MCF 10A (cell line): Measurements from ENCODE around the gene DUS2. TPM values are rescaled to one million over a fixed set of nuclear protein-coding genes. Genes with fewer than 3 reads are reported as not detected.
"Not testable (repeated sequence)": the region's sequence is repeated elsewhere in the genome, so short reads cannot be mapped to it uniquely, and the experiment has no call there.

ENCODE experiments used
- BruUV-seq: library from RNA; stranded (reverse); fragments of 400-500 nt; replicated peaks from 2 replicates; lab custom pipeline; 2021; lab: Mats Ljungman, UMichigan
- CTCF ChIA-PET: fragments of 300-600 bp; sonication (Branson Sonifier 250); formaldehyde crosslinking; extraction: SDS; loops from one replicate; lab custom pipeline; 2021; ENCODE audit warnings: antibody characterized with exemption, inconsistent platforms; lab: Yijun Ruan, JAX
- POLR2A ChIA-PET: fragments of 300-600, 350-650 bp; sonication (Branson Sonifier 250); formaldehyde crosslinking; extraction: SDS; loops from one replicate; lab custom pipeline; 2020; ENCODE audit warnings: antibody characterized with exemption, inconsistent platforms; lab: Yijun Ruan, JAX
- DNase-seq: peaks from one replicate; pipeline ENCODE4 v3.0.0-alpha.2; 2018; ENCODE audit not compliant: unreplicated experiment
- H3K27ac Mint-ChIP-seq: one replicate; pipeline ENCODE4 v1.8.0; 2022; ENCODE audit warnings: mild to moderate bottlenecking, low read depth, mixed read lengths; ENCODE audit not compliant: unreplicated experiment
- H3K27me3 Mint-ChIP-seq: one replicate; pipeline ENCODE4 v1.8.0; 2022; ENCODE audit warnings: mixed read lengths; ENCODE audit not compliant: insufficient read depth, unreplicated experiment
- H3K36me3 Mint-ChIP-seq: one replicate; pipeline ENCODE4 v1.8.0; 2022; ENCODE audit warnings: mild to moderate bottlenecking, moderate library complexity, mixed read lengths; ENCODE audit not compliant: insufficient read depth, unreplicated experiment
- H3K4me1 Mint-ChIP-seq: one replicate; pipeline ENCODE4 v1.8.0; 2022; ENCODE audit warnings: mixed read lengths; ENCODE audit not compliant: insufficient read depth, unreplicated experiment
- H3K4me3 Mint-ChIP-seq: one replicate; pipeline ENCODE4 v1.8.0; 2022; ENCODE audit warnings: mild to moderate bottlenecking, moderate library complexity, mixed read lengths; ENCODE audit not compliant: unreplicated experiment
- H3K9me3 Mint-ChIP-seq: one replicate; pipeline ENCODE4 v1.8.0; 2022; ENCODE audit warnings: mixed read lengths; ENCODE audit not compliant: unreplicated experiment
- CTCF ChIP-seq: fragments of 200-600 bp; IDR thresholded peaks from one replicate; pipeline ENCODE4 v1.8.0; 2022; ENCODE audit warnings: antibody characterized with exemption, mild to moderate bottlenecking; ENCODE audit not compliant: unreplicated experiment
- intact Hi-C: fragments of 100-400 bp; cut with micrococcal nuclease; formaldehyde crosslinking; loops from 2 replicates; pipeline ENCODE4 v1.14.1; 2022
- total RNA-seq: library from RNA; stranded (reverse); gene quantifications from 2 replicates; pipeline ENCODE4 v1.2.3, GENCODE V29; 2022

The DUS2 gene
- total RNA-seq, 1 experiment from 2014 or later, result 24.2 TPM

- Mint-ChIP-seq H3K4me3 (no peak overlapping the region), H3K4me1 (no peaks in the 10 kb centered on the region), H3K36me3 (no peaks in the 10 kb centered on the region), H3K9me3 (no peaks in the 10 kb centered on the region), H3K27ac (no peak overlapping the region), H3K27me3 (no peaks in the 10 kb centered on the region)
- CTCF ChIA-PET, result interaction anchor here (0.5 to 1.0 kb wide), 2 partner anchors 68 to 73 kb away, joined by 3 to 4 read pairs; no protein-coding TSS in a partner anchor
- BruUV-seq, result no TSS peak
- DNase-seq, result no peak
- POLR2A ChIA-PET, result interaction anchor here (1.0 kb wide), 1 partner anchor 23 kb away, joined by 4 read pairs; no protein-coding TSS in a partner anchor
- intact Hi-C loops, result no loop called here
- no peak for TF ChIP-seq CTCF
These were observed 33.1 kb upstream of the DUS2 start for GRCh38 chr16:67990018-67990386.

GRCh38 chr16:67992661-67993206 is 30.4 kb upstream of the DUS2 start:
- H3K27me3 Mint-ChIP-seq, result no peaks in the 10 kb centered on the region
- ChIA-PET CTCF (interaction anchor here (0.6 to 2.4 kb wide), 11 partner anchors 8 to 74 kb away, joined by 3 to 26 read pairs (median 5); partner anchors contain the start of gene DPEP2NB), POLR2A (interaction anchor here (1.2 kb wide), 1 partner anchor 12 kb away, joined by 3 read pairs; no protein-coding TSS in a partner anchor)
- no peak overlapping the region for H3K27ac Mint-ChIP-seq
- no TSS peak for BruUV-seq
- H3K36me3 Mint-ChIP-seq, result no peaks in the 10 kb centered on the region
- no peaks in the 10 kb centered on the region for H3K9me3 Mint-ChIP-seq
- no peak for TF ChIP-seq CTCF
- no peak for DNase-seq
- intact Hi-C loops, result loop anchor here (1.0 kb wide), 2 partner anchors 48 to 237 kb away; no protein-coding TSS in a partner anchor
- H3K4me1 Mint-ChIP-seq, result no peaks in the 10 kb centered on the region
- no peak overlapping the region for H3K4me3 Mint-ChIP-seq

- ChIA-PET CTCF (interaction anchor here (0.6 to 1.4 kb wide), 20 partner anchors 9 to 1090 kb away, joined by 3 to 11 read pairs (median 4); partner anchors contain the start of genes DDX28 and DUS2), POLR2A (interaction anchor here (1.2 kb wide), 1 partner anchor 11 kb away, joined by 3 read pairs; no protein-coding TSS in a partner anchor)
- Mint-ChIP-seq H3K9me3 (no peaks in the 10 kb centered on the region), H3K36me3 (no peaks in the 10 kb centered on the region), H3K4me3 (peak overlapping the region; percentile 53), H3K4me1 (no peaks in the 10 kb centered on the region), H3K27ac (peak overlapping the region; percentile 82), H3K27me3 (no peaks in the 10 kb centered on the region)
- intact Hi-C loops, result loop anchor here (1.0 kb wide), 2 partner anchors 47 to 236 kb away; no protein-coding TSS in a partner anchor
- BruUV-seq, result no TSS peak
- DNase-seq, result peak; percentile 62
- peak; percentile 98 for TF ChIP-seq CTCF
These were observed 29.7 kb upstream of the DUS2 start for GRCh38 chr16:67993207-67994039.

DNA sequence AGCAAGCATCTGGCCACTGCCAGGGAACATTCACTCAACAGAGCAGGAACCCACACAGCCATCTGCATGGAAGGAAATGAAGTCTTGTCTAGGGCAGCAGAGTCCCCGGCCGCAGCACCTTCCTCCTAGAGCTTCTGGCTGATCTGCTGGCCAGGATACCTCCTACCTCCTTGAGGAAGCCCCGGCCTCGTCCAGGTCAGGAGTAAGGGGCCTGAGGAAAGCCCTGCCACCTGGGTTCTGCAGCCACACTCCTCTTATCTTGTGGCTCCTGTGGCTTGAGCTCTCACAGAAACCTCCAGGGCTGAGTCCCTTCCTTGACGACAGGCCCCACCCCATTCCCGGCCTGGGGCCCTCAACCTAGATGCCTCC is 29.1 kb upstream of the DUS2 start:
- BruUV-seq, POLR2A ChIA-PET, intact Hi-C loops, H3K27me3 Mint-ChIP-seq, DNase-seq, H3K36me3 Mint-ChIP-seq, H3K9me3 Mint-ChIP-seq, H3K4me1 Mint-ChIP-seq: not testable (repeated sequence)
- Mint-ChIP-seq H3K4me3 (peak overlapping the region; percentile 53), H3K27ac (peak overlapping the region; percentile 82)
- CTCF ChIA-PET, result interaction anchor here (0.6 to 1.4 kb wide), 17 partner anchors 9 to 1089 kb away, joined by 3 to 11 read pairs (median 3); partner anchors contain the start of genes DDX28 and DUS2
